GM19240 (cell line): ENCODE data around the gene C5orf58.
A peak's percentile ranks its signal among the peaks of the same experiment; 100 is the strongest.

ENCODE experiments used
- DNase-seq: peaks from one replicate; pipeline ENCODE4 v3.0.0; 2011; ENCODE audit warnings: low spot score; ENCODE audit not compliant: insufficient read length

The C5orf58 gene

GRCh38 chr5:170232786-170233185 is at the start of gene C5orf58:
Gene C5orf58, plus strand, starts transcription at chr5:170232985. Its CDS starts 1,992 bp downstream, at chr5:170234977.
- DNase-seq = no peak

GRCh38 chr5:170183816-170184687 is 48.7 kb upstream of the C5orf58 start:
- peak; percentile 34 for DNase-seq

GRCh38 chr5:170184737-170185136 is 48.0 kb upstream of the C5orf58 start:
- no peak for DNase-seq

- no peak for DNase-seq
Observed at GRCh38 chr5:170186156-170186555, 46.6 kb upstream of the C5orf58 start.

GRCh38 chr5:170186856-170187255 is 45.9 kb upstream of the C5orf58 start:
- DNase-seq = no peak

- no peak for DNase-seq
Observed at GRCh38 chr5:170190436-170191134, 42.2 kb upstream of the C5orf58 start.

GRCh38 chr5:170192829-170193228 is 40.0 kb upstream of the C5orf58 start:
- no peak for DNase-seq

GRCh38 chr5:170195961-170196360 is 36.8 kb upstream of the C5orf58 start:
- DNase-seq = no peak

- DNase-seq = no peak
Observed at GRCh38 chr5:170200876-170201275, 31.9 kb upstream of the C5orf58 start.

GRCh38 chr5:170201311-170201710 is 31.5 kb upstream of the C5orf58 start:
- DNase-seq = no peak

GRCh38 chr5:170202117-170202516 is 30.7 kb upstream of the C5orf58 start:
- DNase-seq = no peak

GRCh38 chr5:170204202-170204601 is 28.6 kb upstream of the C5orf58 start:
- DNase-seq = no peak

- DNase-seq = no peak
Observed at GRCh38 chr5:170206216-170206615, 26.6 kb upstream of the C5orf58 start.

- DNase-seq = no peak
Observed at GRCh38 chr5:170206958-170207357, 25.8 kb upstream of the C5orf58 start.

GRCh38 chr5:170211575-170212334 is 21.0 kb upstream of the C5orf58 start:
- no peak for DNase-seq

GRCh38 chr5:170216257-170216864 is 16.4 kb upstream of the C5orf58 start:
- DNase-seq = no peak

- DNase-seq = no peak
Observed at GRCh38 chr5:170217831-170218230, 15.0 kb upstream of the C5orf58 start.

GRCh38 chr5:170218726-170219125 is 14.1 kb upstream of the C5orf58 start:
- no peak for DNase-seq

- DNase-seq = no peak
Observed at GRCh38 chr5:170219615-170220014, 13.2 kb upstream of the C5orf58 start.

- no peak for DNase-seq
Observed at GRCh38 chr5:170220191-170220590, 12.6 kb upstream of the C5orf58 start.

GRCh38 chr5:170221327-170221741 is 11.5 kb upstream of the C5orf58 start:
- DNase-seq = no peak
